Calu3 (cell line): ENCODE measurements around the gene SCAMP1. TPM values are rescaled to one million over a fixed set of nuclear protein-coding genes. Genes with fewer than 3 reads are reported as not detected.
"Not testable (repeated sequence)": the region's sequence is repeated elsewhere in the genome, so short reads cannot be mapped to it uniquely, and the experiment has no call there.

Source experiments
- BruUV-seq: library from RNA; stranded (reverse); fragments of 400-500 nt; replicated peaks from 2 replicates; lab custom pipeline; 2021; lab: Mats Ljungman, UMichigan
- CTCF ChIA-PET: fragments of 300-600 bp; sonication (Branson Sonifier 250); formaldehyde crosslinking; loops from one replicate; lab custom pipeline; 2022; ENCODE audit warnings: antibody characterized with exemption; lab: Charles Lee
- DNase-seq: peaks from one replicate; pipeline ENCODE4 v3.0.0; 2022
- H3K27ac Mint-ChIP-seq: one replicate; pipeline ENCODE4 v1.8.0; 2022; ENCODE audit warnings: mixed read lengths; ENCODE audit not compliant: unreplicated experiment
- H3K27me3 Mint-ChIP-seq: one replicate; pipeline ENCODE4 v1.8.0; 2022; ENCODE audit warnings: mixed read lengths; ENCODE audit not compliant: unreplicated experiment
- H3K36me3 Mint-ChIP-seq: one replicate; pipeline ENCODE4 v1.8.0; 2022; ENCODE audit warnings: mild to moderate bottlenecking, moderate library complexity, mixed read lengths; ENCODE audit not compliant: insufficient read depth, unreplicated experiment
- H3K4me1 Mint-ChIP-seq: one replicate; pipeline ENCODE4 v1.8.0; 2022; ENCODE audit warnings: mild to moderate bottlenecking, low read depth, mixed read lengths; ENCODE audit not compliant: unreplicated experiment
- H3K4me3 Mint-ChIP-seq: one replicate; pipeline ENCODE4 v1.8.0; 2022; ENCODE audit warnings: mild to moderate bottlenecking, low read depth, moderate library complexity, mixed read lengths; ENCODE audit not compliant: unreplicated experiment
- H3K9me3 Mint-ChIP-seq: one replicate; pipeline ENCODE4 v1.8.0; 2022; ENCODE audit warnings: low read depth, mixed read lengths; ENCODE audit not compliant: unreplicated experiment
- CTCF ChIP-seq: fragments of 200-600 bp; IDR thresholded peaks from one replicate; pipeline ENCODE4 v1.8.0; 2022; ENCODE audit warnings: antibody characterized with exemption; ENCODE audit not compliant: unreplicated experiment
- intact Hi-C: fragments of 100-400 bp; cut with micrococcal nuclease; formaldehyde crosslinking; loops from one replicate; pipeline ENCODE4 v1.10.0; 2022; ENCODE audit not compliant: unreplicated experiment
- total RNA-seq: library from RNA; stranded (reverse); gene quantifications from 2 replicates; pipeline ENCODE4 v1.2.3, GENCODE V29; 2022

The SCAMP1 gene
- total RNA-seq, 1 experiment from 2014 or later: 62.2 TPM

- H3K27ac Mint-ChIP-seq: no peak overlapping the region
- H3K4me1 Mint-ChIP-seq: no peaks in the 10 kb centered on the region
- no peak for DNase-seq
- no peaks in the 10 kb centered on the region for H3K9me3 Mint-ChIP-seq
- no peaks in the 10 kb centered on the region for H3K36me3 Mint-ChIP-seq
- H3K27me3 Mint-ChIP-seq: no peaks in the 10 kb centered on the region
- no TSS peak for BruUV-seq
- intact Hi-C loops: no loop called here
- TF ChIP-seq CTCF: no peak
- CTCF ChIA-PET: no interaction called here
- H3K4me3 Mint-ChIP-seq: no peak overlapping the region
These were observed 87.5 kb downstream of the SCAMP1 start for GRCh38 chr5:78447775-78448424.

- no peak overlapping the region for H3K27ac Mint-ChIP-seq
- H3K4me1 Mint-ChIP-seq: no peaks in the 10 kb centered on the region
- no peaks in the 10 kb centered on the region for H3K9me3 Mint-ChIP-seq
- intact Hi-C loops: no loop called here
- TF ChIP-seq CTCF: no peak
- no TSS peak for BruUV-seq
- H3K36me3 Mint-ChIP-seq: no peaks in the 10 kb centered on the region
- CTCF ChIA-PET: no interaction called here
- no peak for DNase-seq
- H3K27me3 Mint-ChIP-seq: no peaks in the 10 kb centered on the region
- no peak overlapping the region for H3K4me3 Mint-ChIP-seq
These were observed 88.7 kb downstream of the SCAMP1 start for GRCh38 chr5:78449103-78449502.

GRCh38 chr5:78457507-78457906 is 97.1 kb downstream of the SCAMP1 start:
- H3K27ac Mint-ChIP-seq, BruUV-seq, H3K27me3 Mint-ChIP-seq, H3K36me3 Mint-ChIP-seq, intact Hi-C loops, CTCF ChIA-PET, H3K4me1 Mint-ChIP-seq, H3K9me3 Mint-ChIP-seq, DNase-seq, H3K4me3 Mint-ChIP-seq: not testable (repeated sequence)

- DNase-seq: no peak
- no peaks in the 10 kb centered on the region for H3K9me3 Mint-ChIP-seq
- CTCF ChIA-PET: no interaction called here
- no TSS peak for BruUV-seq
- no peak overlapping the region for H3K4me3 Mint-ChIP-seq
- TF ChIP-seq CTCF: no peak
- H3K27ac Mint-ChIP-seq: no peak overlapping the region
- no peaks in the 10 kb centered on the region for H3K36me3 Mint-ChIP-seq
- H3K4me1 Mint-ChIP-seq: no peaks in the 10 kb centered on the region
- no peaks in the 10 kb centered on the region for H3K27me3 Mint-ChIP-seq
- intact Hi-C loops: no loop called here
These were observed 98.4 kb downstream of the SCAMP1 start for GRCh38 chr5:78458843-78459242.

GRCh38 chr5:78467140-78467539 is 106.7 kb downstream of the SCAMP1 start:
- Mint-ChIP-seq H3K4me1 (peaks cover 16% of the 10 kb centered on the region), H3K9me3 (no peaks in the 10 kb centered on the region), H3K27me3 (no peaks in the 10 kb centered on the region), H3K36me3 (no peaks in the 10 kb centered on the region), H3K4me3 (no peak overlapping the region), H3K27ac (no peak overlapping the region)
- no peak for DNase-seq
- no peak for TF ChIP-seq CTCF
- intact Hi-C loops: loop anchor here (1.0 to 10.0 kb wide), 5 partner anchors 50 to 500 kb away; partner anchors contain the start of gene SCAMP1
- BruUV-seq: no TSS peak
- CTCF ChIA-PET: interaction anchor here (1.2 to 2.0 kb wide), 4 partner anchors 38 to 147 kb away, joined by 3 to 11 read pairs (median 6); no protein-coding TSS in a partner anchor
